SK-N-DZ (cell line): Measurements from ENCODE around the gene DGKG.

Experiments used
- DNase-seq: peaks from one replicate; pipeline ENCODE4 v3.0.0-alpha.2; 2015; ENCODE audit warnings: low spot score

DGKG gene

GRCh38 chr3:186319945-186320344 lies 42.1 kb downstream of the DGKG start:
- DNase-seq, result no peak

DNA sequence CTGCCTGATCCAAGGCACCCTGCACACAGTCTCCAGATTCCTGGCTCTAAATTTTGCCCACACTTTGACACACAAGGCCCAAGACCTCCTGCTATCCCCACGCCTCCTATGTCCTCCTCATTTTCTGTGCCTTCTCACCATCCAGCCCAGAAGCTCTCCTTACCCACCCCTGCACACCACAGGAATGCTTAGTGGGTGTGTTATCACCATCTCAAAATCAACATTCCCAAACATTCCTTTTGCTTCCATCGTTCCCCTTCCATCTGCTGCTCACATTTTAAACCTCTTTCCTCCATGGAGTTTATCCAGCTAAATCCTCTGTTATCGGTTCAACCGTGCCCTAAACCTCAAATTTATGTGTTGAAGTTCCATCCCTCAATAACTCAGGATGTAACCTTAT lies 43.9 kb downstream of the DGKG start:
- no peak for DNase-seq

DNA sequence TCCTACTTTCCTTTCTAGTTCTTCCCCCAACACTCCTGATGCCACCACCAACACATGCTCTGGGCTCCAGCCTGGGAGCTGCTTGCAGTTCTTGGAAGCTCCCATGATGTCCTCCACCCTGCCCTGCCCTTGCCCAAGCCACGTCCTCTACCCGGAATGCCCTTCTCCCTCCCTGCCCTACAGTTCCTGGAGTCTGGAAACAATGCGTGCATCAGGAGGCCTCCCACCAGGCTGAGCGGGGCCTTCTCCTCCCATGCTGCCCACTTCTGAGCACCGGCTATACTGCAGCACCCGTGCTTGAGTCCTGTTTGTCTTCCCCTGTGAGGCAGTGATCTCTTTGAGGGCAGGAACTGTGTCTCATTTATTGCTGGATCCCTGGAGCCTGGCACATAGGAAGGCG lies 44.6 kb downstream of the DGKG start:
- DNase-seq, result no peak

DNA sequence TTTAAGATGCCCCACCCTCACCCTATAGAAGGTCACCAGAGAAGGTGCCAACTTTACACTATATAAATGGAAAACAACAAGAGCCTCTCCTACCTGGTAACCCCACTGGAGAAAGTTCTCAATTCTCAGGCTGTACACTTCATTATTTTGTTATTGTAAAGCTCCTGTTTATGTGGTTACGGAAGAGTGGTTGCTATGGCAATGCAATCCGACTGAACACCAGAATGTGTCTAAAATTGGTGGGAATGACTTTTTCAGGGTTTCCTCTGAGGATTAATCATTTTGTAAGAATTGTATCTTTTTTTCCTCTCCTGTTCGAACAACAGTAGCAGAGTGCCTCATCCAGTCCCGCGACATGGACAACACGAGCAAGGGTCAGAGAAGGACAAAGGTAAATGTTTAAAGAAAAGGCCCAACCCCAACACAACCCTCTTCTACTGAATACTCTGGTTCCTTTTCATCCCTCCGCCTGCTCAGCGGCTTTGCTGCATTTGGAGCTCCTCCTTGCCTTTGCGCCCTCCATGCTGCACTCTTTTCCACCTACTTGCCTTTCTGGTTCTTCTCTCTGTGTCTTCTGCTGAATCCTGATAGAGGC lies 45.3 kb downstream of the DGKG start:
- no peak for DNase-seq

GRCh38 chr3:186315581-186316354 lies 46.3 kb downstream of the DGKG start:
- DNase-seq, result no peak

DNA sequence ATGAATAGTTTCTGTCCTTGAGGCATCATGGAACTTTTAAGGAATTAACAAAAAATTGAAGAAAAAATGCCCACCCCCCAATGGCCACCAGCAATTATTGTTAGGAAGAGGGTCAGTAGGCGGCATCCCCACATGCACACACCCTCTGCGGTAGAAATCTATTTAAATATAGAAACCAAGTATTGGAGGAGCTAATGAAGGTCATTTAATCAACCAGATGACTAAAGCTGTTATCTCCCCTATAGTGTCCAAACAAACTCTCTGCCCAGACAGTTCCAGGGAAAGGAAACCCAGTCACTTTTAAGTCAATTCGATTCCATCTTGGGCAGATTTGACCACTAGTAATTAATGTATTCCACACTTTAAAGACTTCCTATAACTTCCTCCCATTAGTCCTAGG lies 47.1 kb downstream of the DGKG start:
- DNase-seq, result no peak

GRCh38 chr3:186311441-186311840 lies 50.6 kb downstream of the DGKG start:
- no peak for DNase-seq

DNA sequence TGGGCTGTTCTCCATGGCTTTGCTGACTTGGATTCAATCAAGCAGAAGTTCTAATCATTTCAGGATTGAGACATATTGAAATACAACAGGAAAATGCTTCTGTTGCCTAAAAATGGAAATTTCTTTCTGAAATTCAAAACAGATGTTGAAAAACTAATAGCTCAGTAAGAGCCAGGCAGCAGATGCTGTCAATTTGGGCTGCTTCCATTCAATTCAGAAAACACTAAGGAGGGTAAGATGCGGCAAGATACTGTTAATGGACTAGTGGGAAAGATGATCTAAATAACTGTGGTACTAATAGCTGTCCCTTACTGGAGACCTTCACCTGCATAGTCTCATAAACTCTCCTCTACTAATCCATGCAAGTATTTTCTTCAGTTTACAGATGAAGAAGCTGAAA lies 53.5 kb downstream of the DGKG start:
- no peak for DNase-seq

DNA sequence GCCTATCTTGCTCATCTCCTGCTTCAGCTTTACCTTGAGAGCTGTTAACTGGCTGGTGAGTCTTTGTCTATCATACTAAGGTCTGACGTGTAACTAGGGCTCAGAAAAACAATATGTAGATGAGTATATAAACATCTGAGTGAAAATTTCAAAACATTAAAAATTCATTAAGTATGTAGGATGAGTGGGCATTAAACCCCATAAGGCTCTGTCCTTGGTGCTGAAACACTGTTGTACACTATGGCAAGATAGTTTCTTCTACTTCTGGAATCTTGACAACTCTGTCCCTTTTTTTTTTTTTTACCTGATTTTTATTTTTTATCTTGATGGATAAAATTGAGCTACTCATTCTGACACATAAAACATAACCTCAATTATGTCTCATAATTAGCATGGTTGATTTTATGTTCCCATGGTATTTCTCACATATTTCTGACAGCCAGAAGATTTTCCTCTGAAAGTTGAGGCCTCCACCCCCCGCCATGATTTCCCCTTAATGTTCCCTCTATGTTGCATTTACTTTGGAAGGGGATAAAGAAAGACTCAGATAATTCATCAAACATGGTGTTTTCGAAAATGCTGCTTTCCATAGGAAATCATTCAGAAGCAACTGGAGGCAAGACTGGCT lies 54.3 kb downstream of the DGKG start:
- no peak for DNase-seq

GRCh38 chr3:186305286-186305685 lies 56.7 kb downstream of the DGKG start:
- DNase-seq, result no peak

GRCh38 chr3:186303965-186304364 lies 58.1 kb downstream of the DGKG start:
- DNase-seq, result no peak

DNA sequence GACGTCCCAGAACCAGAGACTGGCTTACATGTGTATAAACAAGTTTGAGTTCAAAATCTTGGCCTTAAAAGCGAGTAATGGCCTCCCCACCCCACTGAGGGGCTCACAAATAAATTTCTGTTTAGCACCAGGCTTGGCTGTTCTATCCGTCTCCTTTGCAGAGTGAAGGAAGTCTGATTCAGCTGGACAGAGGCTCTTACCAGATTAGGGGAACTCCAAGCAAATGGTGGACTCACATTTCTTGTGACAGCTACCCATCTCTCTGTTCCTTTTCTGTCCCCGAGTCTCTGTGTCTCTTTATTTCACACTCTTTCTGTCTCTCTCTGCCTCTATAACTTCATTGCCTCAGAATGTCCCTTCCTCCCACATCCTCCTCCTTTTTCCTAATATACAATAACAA lies 62.7 kb downstream of the DGKG start:
- DNase-seq, result no peak

- no peak for DNase-seq
These were observed 63.2 kb downstream of the DGKG start for GRCh38 chr3:186298876-186299275.

DNA sequence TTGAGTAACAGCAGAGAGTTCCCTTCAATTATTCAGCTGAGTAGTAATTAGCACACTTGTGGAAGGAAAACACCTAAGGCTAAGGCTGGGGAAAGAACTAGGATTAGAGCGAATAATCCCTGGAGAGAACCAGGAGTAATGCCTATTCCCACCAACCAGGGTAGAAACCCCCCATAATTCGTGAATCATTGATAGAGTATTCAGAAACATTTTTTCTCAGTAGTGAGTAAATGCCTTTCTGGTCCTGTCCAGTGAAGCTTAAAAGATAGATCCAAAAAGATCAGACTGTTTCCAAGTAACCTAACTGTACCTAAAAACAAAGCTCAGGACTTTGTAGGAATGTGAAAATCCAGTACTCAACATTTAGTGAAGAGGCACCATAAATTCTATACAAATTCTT lies 71.2 kb downstream of the DGKG start:
- DNase-seq, result no peak

GRCh38 chr3:186287711-186288110 lies 74.3 kb downstream of the DGKG start:
- DNase-seq, result no peak

GRCh38 chr3:186286114-186286513 lies 75.9 kb downstream of the DGKG start:
- DNase-seq, result no peak

- DNase-seq, result no peak
These were observed 77.4 kb downstream of the DGKG start for GRCh38 chr3:186284661-186285060.

- DNase-seq, result no peak
These were observed 77.7 kb downstream of the DGKG start for GRCh38 chr3:186284349-186284652.

DNA sequence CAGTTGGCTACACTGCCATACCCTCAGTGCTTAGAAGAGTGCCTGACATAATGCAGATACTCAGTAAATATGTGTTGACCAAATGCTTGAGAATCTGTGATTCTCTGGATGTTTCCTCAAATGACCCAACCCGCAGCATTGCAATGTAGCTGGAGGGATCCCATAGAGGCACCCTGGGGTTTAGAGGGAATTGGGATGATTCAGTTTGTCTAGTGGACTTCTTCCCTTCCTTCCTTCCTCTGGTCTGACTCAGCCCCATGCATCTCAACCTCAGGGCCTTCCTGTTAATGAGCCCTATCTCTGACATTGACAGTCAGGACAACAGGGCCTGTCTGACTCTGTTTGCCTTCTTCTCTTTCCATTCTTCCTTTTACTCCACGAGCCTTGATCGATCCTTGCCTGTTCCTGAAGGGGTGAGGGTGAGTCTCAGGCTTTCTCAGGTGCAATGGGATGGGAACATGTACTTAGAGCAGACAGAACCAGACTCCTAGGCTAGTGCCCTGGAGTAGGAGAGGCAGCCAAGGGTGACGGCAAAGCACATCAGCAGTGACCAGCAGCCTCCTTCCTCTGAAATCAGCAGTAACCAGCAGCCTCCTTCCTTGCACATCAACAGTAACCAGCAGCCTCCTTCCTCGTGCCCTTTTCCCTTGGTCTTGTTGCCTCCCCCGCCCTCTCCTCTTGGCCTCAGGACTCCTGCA lies 78.2 kb downstream of the DGKG start:
- DNase-seq, result no peak

DNA sequence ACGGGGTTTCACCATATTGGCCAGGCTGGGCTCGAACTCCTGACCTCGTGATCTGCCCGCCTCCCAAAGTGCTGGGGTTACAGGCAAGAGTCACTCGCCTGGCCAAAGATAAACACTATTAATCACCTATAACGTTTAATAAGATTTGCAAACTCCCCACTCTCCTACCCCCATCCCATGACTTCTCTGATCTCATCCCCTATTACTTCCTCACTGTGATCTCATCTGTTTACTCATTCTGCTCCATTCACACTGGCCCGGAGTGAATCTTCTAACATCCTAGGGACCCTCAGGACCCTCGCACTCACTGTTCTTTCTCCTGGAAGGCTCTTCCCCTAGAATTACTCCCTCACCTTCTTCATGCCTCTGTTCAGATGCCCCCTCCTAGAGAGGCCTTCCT lies 78.9 kb downstream of the DGKG start:
- no peak for DNase-seq

DNA sequence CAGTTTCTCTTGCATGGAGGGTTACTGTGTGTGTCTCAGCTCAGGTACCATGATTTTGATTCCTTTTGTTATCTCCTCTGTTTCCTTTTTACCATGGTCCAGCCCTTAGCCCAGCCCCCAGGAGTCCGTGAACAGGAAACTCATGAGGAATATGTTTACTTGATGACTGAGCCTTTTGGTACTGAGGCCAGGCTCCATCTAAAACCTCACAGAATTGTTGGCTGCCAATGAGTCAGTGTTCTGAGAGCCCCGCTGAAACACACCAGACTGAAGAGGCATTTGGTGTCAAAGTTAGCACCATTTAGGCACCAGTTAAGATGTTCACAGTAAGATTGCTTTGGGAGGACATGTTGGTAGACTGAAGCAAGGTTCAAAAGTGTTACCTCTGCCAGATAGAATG lies 80.9 kb downstream of the DGKG start:
- DNase-seq, result no peak

- DNase-seq, result no peak
These were observed 81.3 kb downstream of the DGKG start for GRCh38 chr3:186280737-186281136.
